Activated CD4-positive, CD25-positive, alpha-beta regulatory T cell treated with anti-CD3 and anti-CD28 coated beads, Interleukin-2, amount 50 U/mL, for 16 hours (primary cell): ENCODE measurements around the gene RAPGEF5.
"Not testable (repeated sequence)": the region's sequence is repeated elsewhere in the genome, so short reads cannot be mapped to it uniquely, and the experiment has no call there.

Experiments
- DNase-seq: peaks from one replicate; pipeline ENCODE4 v3.0.0-alpha.2; 2020; ENCODE audit warnings: low read depth, low spot score

RAPGEF5 gene

GRCh38 chr7:22090107-22090506 lies 266.8 kb downstream of the RAPGEF5 start:
- DNase-seq, result no peak

- no peak for DNase-seq
Observed at GRCh38 chr7:22088827-22089226, 268.1 kb downstream of the RAPGEF5 start.

- DNase-seq, result no peak
Observed at GRCh38 chr7:22087861-22088260, 269.1 kb downstream of the RAPGEF5 start.

GRCh38 chr7:22083704-22084240 lies 273.2 kb downstream of the RAPGEF5 start:
- no peak for DNase-seq

- peak; percentile 44 for DNase-seq
Observed at GRCh38 chr7:22082886-22083703, 273.9 kb downstream of the RAPGEF5 start.

GRCh38 chr7:22082553-22082885 lies 274.4 kb downstream of the RAPGEF5 start:
- no peak for DNase-seq

- not testable (repeated sequence) for DNase-seq
Observed at GRCh38 chr7:22080219-22080618, 276.7 kb downstream of the RAPGEF5 start.

GRCh38 chr7:22078872-22079271 lies 278.1 kb downstream of the RAPGEF5 start:
- DNase-seq, result not testable (repeated sequence)

- no peak for DNase-seq
Observed at GRCh38 chr7:22075561-22075960, 281.4 kb downstream of the RAPGEF5 start.

- no peak for DNase-seq
Observed at GRCh38 chr7:22074897-22075296, 282.1 kb downstream of the RAPGEF5 start.
